CD4-positive, alpha-beta T cell treated with Interleukin-10 for 1 hour (primary cell): ENCODE results near the gene NPTX1.

Experiments used
- DNase-seq: peaks from one replicate; pipeline ENCODE4 v3.0.0-alpha.2; 2020

The NPTX1 gene

GRCh38 chr17:80424878-80425765, 51.3 kb downstream of the NPTX1 start:
- DNase-seq = no peak

- DNase-seq = no peak
These were observed 52.1 kb downstream of the NPTX1 start for GRCh38 chr17:80424261-80424660.

- DNase-seq = no peak
These were observed 52.7 kb downstream of the NPTX1 start for GRCh38 chr17:80423536-80424225.

- DNase-seq = no peak
These were observed 53.4 kb downstream of the NPTX1 start for GRCh38 chr17:80422981-80423380.

GRCh38 chr17:80422276-80422675, 54.1 kb downstream of the NPTX1 start:
- DNase-seq = no peak

- no peak for DNase-seq
These were observed 54.9 kb downstream of the NPTX1 start for GRCh38 chr17:80421381-80422090.

- no peak for DNase-seq
These were observed 57.2 kb downstream of the NPTX1 start for GRCh38 chr17:80419255-80419654.

- no peak for DNase-seq
These were observed 57.8 kb downstream of the NPTX1 start for GRCh38 chr17:80418589-80418988.
